GM19193 (cell line): ENCODE data around the gene SLC35F4.

ENCODE experiments used
- POLR2A ChIP-seq: IDR thresholded peaks from 4 replicates; pipeline ENCODE4 v1.6.1; 2011; ENCODE audit not compliant: insufficient read depth, insufficient read length; ENCODE audit errors: extremely low read depth

Gene SLC35F4

DNA sequence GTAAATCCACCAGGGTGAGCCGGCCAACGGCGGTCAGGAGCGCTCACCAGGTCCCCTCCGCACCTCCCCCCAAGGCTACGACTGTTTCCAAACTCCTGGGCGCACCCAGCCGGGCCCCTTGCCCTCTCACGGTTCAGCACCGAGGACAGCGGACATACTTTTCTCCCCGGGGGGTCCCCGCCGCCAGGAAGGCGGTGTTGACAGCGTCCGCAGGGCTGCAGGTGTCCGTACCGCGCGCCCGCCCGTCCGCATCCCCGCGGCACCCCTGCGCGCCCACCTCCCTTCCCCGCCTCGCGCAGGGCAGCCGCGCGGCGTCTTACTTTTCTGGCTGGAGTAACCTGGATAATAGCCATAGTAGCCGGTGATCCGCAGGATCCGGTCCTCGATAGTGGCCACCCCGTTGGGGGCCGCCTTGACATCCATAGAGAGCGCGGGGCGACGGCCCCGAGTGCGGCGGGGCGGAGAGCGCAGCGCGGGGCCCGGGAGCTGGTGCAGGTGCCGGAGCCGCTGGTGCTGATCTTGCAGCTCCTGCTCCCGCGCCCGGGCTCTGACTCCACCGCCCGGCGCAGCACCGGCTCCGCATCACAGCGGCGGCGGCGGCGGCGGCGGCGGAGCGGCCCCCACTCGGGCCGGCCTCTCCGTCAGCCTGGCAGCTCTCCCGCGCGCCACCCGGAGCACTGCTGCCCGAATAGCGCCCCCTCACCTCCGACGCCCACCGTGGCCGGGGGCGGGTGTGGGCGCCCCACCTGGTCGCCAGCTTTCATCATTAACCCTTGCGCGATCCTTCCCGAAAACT, at the start of gene SLC35F4:
Gene SLC35F4 (minus strand): TSS at position 690 of the 796 bp plus-strand sequence.
- no peak for TF ChIP-seq POLR2A

DNA sequence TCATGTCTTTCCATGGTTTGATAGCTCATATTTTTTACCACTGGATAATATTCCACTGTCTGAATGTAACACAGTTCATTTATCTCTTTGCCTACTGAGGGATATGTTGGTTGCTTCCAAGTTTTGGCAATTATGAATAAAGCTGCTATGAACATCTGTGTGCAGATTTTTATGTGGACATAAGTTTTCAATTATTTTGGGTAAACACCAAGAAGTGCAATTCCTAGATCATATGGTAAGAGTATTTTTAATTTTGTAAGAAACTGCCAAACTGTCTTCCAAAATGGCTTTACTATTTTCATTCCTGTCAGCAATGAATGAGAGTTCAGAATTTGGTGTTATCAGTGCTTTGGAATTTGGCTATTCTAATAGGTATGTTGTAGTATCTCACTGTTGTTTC, 43.7 kb upstream of the SLC35F4 start:
- TF ChIP-seq POLR2A, result no peak

DNA sequence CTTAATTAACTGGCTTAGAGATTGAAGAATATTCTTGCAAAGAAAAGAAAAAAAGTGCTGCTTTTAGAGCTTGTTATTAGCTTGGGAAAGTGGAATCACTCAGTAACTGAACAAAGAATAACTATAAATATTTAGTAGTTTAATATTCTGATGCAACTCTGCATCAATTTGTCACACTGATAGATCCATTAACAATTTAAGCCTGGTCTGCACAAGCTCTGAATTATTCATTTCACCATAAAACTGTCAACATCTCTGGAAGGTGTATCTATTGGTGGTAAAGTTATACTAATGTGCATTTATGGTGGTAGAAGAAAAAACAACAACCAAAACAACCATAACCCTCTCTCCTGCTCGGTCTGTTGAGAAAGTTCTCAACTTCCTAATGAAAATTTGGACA, 38.1 kb upstream of the SLC35F4 start:
- no peak for TF ChIP-seq POLR2A

DNA sequence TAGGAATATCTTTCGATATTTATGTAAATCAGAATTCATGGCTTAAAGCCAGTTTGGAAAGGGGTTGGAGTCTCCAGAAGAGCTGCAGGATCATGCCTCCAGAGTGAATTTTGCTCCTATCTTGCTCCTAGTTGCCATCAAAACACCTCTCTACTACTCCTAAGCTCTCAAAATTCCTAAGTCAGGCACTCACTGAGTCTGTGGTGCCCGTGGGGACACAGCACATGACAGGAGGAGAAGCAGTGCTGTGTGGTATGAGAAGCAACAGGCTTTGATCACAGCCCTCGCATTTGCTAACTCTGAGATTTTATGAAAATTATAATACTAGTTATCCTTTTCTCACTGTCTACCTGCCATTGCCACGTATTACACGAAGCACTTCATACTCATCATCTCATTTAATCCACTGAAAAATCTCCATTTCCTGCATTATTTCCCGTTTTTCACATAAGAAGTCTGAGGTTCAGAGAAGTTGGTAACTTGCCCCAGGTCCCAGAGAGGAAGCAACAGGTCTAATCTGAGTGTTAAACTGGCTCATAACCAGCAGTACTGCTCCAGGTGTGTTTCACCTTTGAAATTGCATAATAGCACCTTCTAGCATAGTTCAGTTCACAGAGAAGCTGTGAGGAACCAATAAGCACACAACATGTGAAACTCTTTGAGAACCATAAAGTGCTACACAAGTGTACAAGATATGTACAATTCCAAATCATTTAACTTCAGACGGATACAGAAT, 33.1 kb upstream of the SLC35F4 start:
- TF ChIP-seq POLR2A, result no peak

DNA sequence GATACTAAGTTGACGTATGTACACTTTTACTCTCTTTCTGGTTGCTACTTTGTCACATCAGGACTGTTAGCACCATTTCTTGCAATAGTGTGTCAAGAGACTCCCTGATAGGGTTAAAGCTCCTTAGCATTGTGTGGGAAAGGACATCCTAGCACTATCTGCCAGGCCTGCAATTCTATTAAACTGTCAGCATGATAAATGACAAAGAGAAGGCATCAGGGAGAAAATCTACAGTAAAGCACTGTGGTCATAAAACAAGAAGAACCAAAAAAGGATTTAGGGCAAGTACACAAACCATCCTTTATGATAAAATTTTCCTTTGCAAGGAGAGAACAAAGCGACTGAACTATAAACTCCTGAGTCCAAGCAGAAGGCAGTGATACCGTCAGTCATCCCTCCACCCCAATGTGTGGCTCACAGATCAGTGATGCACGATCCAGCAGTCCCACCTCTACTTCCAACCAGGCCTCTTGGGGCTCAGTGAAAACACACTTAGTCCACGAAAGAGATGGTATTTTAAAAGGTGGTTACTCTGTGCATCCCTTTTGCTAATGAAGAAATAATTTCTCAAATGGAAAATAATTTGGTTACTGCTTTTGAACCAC, 31.4 kb upstream of the SLC35F4 start:
- no peak for TF ChIP-seq POLR2A

DNA sequence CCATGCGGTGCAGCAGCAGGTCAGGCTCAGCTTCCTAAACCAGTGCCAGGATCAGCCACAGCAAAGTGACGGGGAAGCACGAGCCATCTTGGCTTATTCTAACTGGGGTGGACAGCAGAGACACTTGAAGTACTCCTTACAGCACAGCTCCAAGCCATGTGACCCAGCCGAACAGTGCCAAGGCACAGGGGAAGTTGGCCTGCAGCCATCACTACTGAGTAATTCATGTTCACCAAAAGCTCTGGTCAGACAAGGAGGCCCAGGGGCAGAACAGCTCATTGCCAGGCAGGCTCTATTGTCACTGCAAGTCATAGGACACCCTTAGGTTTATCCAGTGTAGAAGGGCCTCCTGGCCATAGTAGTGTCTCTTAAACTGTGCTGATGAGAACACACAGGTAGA, 23.4 kb upstream of the SLC35F4 start:
- TF ChIP-seq POLR2A, result no peak

DNA sequence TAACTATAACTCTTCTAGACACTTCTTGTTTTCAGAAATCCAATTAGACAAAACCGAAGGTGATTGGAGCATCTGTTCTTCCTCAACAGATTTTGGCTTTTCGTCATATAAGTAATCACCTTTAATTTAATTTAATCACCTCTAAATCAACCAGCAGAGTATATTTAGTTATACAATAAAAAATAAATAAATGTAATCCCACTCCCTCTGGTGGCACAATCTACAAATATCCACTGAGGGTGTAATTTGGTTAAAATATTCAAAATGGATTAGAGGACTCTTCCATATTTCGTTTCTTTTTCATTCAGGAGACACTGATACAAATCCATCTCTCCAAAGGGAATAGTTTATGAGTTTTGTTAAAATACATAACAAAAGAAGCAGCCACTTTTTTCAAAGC, 18.3 kb upstream of the SLC35F4 start:
- TF ChIP-seq POLR2A, result no peak

DNA sequence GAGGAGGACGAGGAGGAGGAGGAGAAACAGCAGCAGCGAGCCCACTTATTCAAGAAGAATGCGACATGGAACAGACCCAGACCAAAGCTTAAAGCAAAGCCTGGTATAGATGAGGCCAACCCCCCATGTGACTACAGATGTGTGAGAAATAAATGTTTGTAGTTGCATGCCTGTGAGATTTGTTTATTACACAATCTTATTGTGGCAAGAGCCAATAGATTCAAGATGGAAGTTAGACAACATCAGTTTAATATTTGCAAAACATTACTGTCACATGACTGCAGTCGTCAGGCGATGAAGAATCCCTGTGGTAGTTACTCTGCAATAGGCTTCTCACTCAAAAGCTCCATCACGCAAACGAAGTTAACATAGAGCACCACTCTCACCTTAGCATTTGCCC, 17.2 kb upstream of the SLC35F4 start:
- TF ChIP-seq POLR2A, result no peak

DNA sequence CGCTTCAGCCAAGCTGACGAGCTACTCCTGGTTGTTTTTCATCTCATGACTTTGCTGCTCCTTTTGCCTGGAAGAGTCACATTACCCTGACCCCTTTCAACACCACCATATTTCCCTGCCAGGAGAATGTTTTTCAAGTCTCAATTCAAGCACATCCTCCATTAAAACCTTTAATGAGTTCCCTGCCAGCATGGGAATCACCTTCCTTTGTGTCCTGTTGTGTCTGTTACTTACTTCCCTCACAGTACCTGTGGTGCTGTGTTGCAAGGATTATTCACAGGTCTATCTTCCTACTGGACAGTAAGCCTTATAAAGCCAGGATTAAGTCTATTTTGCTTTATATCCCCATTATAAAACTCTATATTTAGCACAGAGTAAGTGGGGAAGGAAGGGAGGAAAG, 13.6 kb upstream of the SLC35F4 start:
- no peak for TF ChIP-seq POLR2A

DNA sequence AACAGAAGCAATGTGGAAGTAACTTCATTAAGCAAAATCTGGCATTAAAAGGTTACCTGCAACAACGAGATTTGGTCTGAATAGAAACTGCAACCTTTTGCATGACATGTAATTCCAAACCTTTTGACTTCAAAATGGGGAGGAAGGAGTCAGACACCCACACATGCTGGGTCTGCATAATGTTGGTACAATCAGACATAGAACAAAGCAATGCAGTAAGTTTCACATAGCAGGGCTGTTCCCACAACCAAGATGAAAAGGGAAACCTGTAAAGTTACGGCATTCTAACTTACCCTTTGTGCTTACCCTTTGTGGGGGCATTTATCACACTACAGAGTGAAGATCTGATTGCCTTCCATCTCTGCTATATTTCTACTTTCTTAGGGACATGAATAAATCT, 10.1 kb upstream of the SLC35F4 start:
- no peak for TF ChIP-seq POLR2A

DNA sequence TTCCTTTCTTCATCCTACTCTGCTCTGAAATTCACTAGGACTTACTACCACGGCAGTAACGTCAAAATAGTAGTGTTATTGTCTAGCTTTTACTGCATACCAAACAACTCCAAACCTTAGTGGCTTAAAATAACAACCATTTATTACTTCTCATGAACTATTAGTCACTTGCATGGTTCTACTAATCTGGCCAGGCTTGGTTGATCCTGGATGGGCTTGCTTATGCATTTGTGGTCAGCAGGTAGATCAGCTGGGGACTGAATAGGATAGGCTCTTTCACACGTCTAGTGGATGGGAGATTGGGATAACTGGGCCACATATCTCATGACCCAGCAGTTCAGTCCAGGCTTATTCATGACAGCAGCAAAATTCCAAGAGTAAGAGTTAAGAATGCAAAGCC, 9.4 kb upstream of the SLC35F4 start:
- TF ChIP-seq POLR2A, result no peak

DNA sequence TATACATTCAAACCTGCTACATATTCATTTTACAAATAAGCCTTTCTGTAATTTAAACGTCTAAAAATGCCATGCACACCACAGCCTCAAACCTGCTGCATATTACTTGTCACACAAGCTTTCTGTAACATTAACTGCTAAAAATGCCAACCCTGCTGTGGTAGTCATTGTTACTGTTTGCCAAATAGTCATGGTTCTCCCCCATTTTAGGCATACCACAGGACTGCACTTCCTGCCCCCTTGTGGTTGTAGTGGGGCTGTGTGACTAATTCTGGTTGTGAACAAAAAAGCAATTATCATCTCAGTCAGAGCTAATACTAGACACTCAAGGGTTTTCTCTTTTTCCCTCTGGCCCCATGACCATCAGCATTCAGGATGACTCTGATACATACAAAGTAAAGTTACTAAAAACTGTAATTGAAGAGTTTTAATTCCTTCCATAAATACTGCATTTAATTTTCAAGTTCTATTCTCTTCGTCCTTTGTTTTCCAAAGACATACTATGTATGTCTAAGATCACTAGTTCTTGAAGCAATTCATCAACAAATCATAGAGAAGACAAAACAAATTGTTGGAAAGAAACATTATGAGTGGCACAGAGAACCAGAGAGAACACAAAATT, 5.7 kb upstream of the SLC35F4 start:
- no peak for TF ChIP-seq POLR2A

DNA sequence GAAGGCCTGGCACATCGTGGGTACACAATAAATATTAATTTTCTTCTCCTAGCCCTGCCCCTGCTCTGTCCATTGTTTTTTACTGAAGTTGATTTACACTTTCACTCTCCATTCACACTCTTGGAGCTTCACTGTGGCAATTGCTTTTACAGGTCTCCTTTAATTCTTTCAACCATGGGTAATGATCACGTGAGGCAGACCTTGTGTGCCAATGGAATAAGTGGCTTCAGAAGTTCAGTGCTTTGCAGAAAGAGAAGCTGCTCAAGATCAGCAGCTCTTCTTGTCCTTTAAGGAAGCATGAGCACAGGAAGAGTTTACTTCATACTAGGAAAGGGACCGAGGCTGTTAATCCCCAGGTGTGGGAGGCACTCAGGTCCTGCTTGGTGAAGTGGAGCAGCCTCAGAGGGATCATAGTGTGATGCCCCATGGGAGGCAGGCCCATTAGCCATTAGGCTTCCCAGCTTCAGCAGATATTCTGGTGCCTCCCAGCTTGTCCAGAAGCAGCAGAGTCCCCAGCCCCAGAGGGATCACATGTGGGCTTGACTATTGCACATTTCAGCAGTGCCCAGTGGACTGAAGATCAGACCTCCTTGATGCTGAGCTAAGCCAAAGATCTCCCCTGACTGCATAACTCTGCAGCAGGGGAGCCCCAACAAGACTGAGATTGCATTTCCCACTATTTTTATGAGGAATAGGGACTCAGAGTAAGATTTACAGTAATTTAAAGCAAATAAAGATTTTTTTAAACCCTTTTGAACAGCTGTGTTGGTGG, 5.0 kb upstream of the SLC35F4 start:
- no peak for TF ChIP-seq POLR2A

DNA sequence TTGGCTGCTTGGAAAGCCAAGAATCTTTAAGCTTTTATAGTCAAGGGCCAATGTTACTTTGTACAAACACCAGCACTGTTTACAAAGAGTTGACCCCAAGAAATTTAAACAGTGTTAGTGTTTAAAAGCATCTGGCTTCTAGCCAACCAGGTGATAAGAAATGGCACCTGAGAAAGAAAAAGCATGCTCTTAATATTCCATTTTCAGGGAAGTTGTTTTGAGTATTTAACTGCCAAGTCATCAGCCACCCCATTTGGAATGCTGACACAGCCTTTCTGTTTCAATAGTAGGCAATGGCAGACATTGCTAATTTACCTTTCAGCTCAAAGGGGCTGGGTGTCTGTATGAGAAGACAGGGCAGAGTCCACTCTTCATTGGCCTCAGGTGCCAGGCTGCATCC, 3.7 kb upstream of the SLC35F4 start:
- TF ChIP-seq POLR2A, result no peak

DNA sequence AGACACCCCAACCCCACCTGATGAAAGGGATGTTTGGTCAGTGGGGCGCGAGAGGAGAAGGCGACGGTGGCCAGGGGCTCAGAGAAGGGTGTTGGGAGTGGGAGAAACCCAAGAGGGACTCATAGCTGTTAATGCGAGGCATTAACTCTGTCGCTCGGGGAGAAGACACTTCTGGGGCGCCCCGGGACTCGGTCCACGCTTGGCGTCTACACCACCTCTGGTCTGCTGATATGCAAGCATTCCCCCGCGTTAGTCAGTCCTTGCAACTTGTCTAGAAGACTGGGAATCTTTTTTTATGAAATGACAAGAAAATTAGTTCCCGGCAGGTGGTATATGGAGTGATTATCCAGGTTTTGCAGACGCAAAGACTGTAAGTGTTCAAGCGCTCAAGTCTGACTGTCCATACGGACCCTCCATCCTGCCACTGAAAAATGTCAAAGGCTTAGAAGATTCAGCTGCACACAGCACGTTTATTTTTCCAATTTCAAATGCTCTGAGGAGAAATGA, 360 bp upstream of the SLC35F4 start:
- TF ChIP-seq POLR2A, result no peak

DNA sequence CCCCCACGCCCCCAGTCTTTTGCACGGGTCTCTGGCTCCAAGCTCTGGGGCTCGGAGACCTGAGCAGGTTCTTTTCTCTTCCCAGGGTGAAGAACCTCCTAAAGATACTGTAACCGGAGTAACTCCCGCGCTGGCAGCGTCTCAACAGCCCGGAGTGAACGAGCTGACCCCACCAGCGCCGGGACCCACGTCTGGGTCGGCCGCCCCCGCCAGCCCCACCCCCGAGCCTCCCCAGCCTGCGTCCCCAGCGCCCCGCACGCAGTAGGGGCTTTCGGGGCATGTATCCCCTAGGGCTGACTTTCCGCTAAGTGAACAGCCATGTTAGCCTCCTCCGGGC, 858 bp downstream of the SLC35F4 start:
- no peak for TF ChIP-seq POLR2A

DNA sequence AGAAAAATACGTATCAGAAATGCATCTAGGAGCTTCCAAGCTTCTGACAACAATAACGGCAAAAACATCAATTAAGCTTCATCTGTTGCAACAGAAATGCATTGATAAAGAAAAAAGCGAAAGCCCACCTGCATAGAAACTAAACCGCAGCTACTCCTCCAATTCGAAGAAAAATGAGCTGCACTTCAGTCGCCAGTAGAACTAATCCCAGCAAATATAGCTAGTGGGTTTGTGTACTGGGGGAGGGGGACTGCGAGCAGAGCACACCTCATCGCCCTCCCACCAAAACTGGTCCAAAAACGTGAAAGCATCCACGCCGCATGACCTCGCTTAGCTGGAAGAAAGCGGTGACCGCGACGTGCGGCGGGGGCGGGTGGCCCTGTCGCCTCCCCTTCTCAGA, 1.2 kb downstream of the SLC35F4 start:
- no peak for TF ChIP-seq POLR2A
